ENCODE results near the gene GSTA4.

DNA sequence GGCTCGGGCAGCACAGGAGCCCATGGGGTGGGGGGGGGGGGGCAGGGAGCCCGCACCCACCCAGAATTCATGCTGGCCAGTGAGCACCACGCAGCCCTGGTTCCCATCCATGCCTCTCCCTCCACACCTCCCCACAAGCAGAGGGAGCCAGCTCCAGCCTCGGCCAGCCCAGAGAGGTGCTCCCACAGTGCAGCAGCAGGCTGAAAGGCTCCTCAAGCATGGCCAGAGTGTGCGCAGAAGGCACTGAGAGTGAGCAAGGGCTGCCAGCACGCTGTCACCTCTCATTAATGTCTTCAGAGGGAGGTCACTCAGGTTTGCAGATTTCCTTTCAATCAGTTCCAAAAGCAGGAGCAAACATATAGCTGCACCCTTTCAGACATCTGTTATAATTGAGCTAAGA is 32.4 kb downstream of the GSTA4 start:
- TF ChIP-seq EGR1 (IDR thresholded peaks at IDR 0.05; ENCODE audit: low read depth in 2 of 2) (no peak), JUND (IDR thresholded peaks at IDR 0.05) (no peak), RXRA (IDR thresholded peaks at IDR 0.05) (no peak), YY1 (IDR thresholded peaks at IDR 0.05) (no peak), SP1 (IDR thresholded peaks at IDR 0.05) (no peak), FOXA1 (IDR thresholded peaks at IDR 0.05) (no peak), HNF4G (IDR thresholded peaks at IDR 0.05) (no peak), TAF1 (conservative IDR thresholded peaks at IDR 0.05) (no peak), GABPA (IDR thresholded peaks at IDR 0.05 in 1 of 2, conservative IDR thresholded peaks at IDR 0.05 in 1 of 2) (no peak), RAD21 (IDR thresholded peaks at IDR 0.05) (no peak)
- TF ChIP-seq, protein P1, sequence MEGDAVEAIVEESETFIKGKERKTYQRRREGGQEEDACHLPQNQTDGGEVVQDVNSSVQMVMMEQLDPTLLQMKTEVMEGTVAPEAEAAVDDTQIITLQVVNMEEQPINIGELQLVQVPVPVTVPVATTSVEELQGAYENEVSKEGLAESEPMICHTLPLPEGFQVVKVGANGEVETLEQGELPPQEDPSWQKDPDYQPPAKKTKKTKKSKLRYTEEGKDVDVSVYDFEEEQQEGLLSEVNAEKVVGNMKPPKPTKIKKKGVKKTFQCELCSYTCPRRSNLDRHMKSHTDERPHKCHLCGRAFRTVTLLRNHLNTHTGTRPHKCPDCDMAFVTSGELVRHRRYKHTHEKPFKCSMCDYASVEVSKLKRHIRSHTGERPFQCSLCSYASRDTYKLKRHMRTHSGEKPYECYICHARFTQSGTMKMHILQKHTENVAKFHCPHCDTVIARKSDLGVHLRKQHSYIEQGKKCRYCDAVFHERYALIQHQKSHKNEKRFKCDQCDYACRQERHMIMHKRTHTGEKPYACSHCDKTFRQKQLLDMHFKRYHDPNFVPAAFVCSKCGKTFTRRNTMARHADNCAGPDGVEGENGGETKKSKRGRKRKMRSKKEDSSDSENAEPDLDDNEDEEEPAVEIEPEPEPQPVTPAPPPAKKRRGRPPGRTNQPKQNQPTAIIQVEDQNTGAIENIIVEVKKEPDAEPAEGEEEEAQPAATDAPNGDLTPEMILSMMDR (IDR thresholded peaks at IDR 0.05; ENCODE audit: low read depth, low read length, missing input control), result no peak
- TF ChIP-seq, protein P2, sequence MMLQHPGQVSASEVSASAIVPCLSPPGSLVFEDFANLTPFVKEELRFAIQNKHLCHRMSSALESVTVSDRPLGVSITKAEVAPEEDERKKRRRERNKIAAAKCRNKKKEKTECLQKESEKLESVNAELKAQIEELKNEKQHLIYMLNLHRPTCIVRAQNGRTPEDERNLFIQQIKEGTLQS (IDR thresholded peaks at IDR 0.05), result no peak
- TF ChIP-seq, protein P3, sequence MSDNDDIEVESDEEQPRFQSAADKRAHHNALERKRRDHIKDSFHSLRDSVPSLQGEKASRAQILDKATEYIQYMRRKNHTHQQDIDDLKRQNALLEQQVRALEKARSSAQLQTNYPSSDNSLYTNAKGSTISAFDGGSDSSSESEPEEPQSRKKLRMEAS (IDR thresholded peaks at IDR 0.05), result no peak
